Osteocyte (in vitro differentiated cells): ENCODE measurements around the gene CRYL1. TPM values are rescaled to one million over a fixed set of nuclear protein-coding genes. Genes with fewer than 3 reads are reported as not detected.

Source experiments
- DNase-seq: peaks from one replicate; pipeline ENCODE4 v3.0.0; 2021; ENCODE audit warnings: mixed read lengths; ENCODE audit not compliant: unreplicated experiment; ENCODE audit errors: extremely low spot score
- H3K27ac Mint-ChIP-seq: one replicate; pipeline ENCODE4 v1.8.0; 2021; ENCODE audit warnings: mild to moderate bottlenecking, mixed read lengths; ENCODE audit not compliant: unreplicated experiment
- H3K27me3 Mint-ChIP-seq: one replicate; pipeline ENCODE4 v1.8.0; 2021; ENCODE audit warnings: mixed read lengths; ENCODE audit not compliant: unreplicated experiment
- H3K36me3 Mint-ChIP-seq: one replicate; pipeline ENCODE4 v1.8.0; 2021; ENCODE audit warnings: mixed read lengths; ENCODE audit not compliant: unreplicated experiment
- H3K4me1 Mint-ChIP-seq: one replicate; pipeline ENCODE4 v1.8.0; 2021; ENCODE audit warnings: mixed read lengths; ENCODE audit not compliant: unreplicated experiment
- H3K4me3 Mint-ChIP-seq: one replicate; pipeline ENCODE4 v1.8.0; 2021; ENCODE audit warnings: mild to moderate bottlenecking, moderate library complexity, mixed read lengths; ENCODE audit not compliant: unreplicated experiment
- H3K9me3 Mint-ChIP-seq: one replicate; pipeline ENCODE4 v1.8.0; 2021; ENCODE audit warnings: mixed read lengths; ENCODE audit not compliant: unreplicated experiment
- total RNA-seq: library from RNA; stranded (reverse); gene quantifications from 2 replicates; pipeline ENCODE4 v1.2.1, GENCODE V29; 2021
- TF ChIP-seq, protein P1 (sequence below): fragments of 200-600 bp; sonication (generic); IDR thresholded peaks from 2 replicates; pipeline ENCODE4 v1.5.0; 2021; ENCODE audit warnings: antibody characterized with exemption, mild to moderate bottlenecking, moderate library complexity

CRYL1 gene
- total RNA-seq, 1 donor from 2014 or later, result 22.5 TPM

- H3K36me3 Mint-ChIP-seq, result no peaks in the 10 kb centered on the region
- H3K27ac Mint-ChIP-seq, result no peak overlapping the region
- H3K4me1 Mint-ChIP-seq, result no peaks in the 10 kb centered on the region
- DNase-seq, result no peak
- peaks cover 2% of the 10 kb centered on the region for H3K27me3 Mint-ChIP-seq
- no peak overlapping the region for H3K4me3 Mint-ChIP-seq
- TF ChIP-seq, protein P1, sequence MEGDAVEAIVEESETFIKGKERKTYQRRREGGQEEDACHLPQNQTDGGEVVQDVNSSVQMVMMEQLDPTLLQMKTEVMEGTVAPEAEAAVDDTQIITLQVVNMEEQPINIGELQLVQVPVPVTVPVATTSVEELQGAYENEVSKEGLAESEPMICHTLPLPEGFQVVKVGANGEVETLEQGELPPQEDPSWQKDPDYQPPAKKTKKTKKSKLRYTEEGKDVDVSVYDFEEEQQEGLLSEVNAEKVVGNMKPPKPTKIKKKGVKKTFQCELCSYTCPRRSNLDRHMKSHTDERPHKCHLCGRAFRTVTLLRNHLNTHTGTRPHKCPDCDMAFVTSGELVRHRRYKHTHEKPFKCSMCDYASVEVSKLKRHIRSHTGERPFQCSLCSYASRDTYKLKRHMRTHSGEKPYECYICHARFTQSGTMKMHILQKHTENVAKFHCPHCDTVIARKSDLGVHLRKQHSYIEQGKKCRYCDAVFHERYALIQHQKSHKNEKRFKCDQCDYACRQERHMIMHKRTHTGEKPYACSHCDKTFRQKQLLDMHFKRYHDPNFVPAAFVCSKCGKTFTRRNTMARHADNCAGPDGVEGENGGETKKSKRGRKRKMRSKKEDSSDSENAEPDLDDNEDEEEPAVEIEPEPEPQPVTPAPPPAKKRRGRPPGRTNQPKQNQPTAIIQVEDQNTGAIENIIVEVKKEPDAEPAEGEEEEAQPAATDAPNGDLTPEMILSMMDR, result no peak
- H3K9me3 Mint-ChIP-seq, result no peaks in the 10 kb centered on the region
These were observed 131.2 kb downstream of the CRYL1 start for GRCh38 chr13:20394506-20394905.

GRCh38 chr13:20394169-20394501, 131.5 kb downstream of the CRYL1 start:
- no peak for DNase-seq
- Mint-ChIP-seq H3K36me3 (no peaks in the 10 kb centered on the region), H3K4me1 (no peaks in the 10 kb centered on the region), H3K27me3 (peaks cover under 1% of the 10 kb centered on the region), H3K9me3 (no peaks in the 10 kb centered on the region), H3K4me3 (no peak overlapping the region), H3K27ac (no peak overlapping the region)
- TF ChIP-seq, protein P1, result no peak

DNA sequence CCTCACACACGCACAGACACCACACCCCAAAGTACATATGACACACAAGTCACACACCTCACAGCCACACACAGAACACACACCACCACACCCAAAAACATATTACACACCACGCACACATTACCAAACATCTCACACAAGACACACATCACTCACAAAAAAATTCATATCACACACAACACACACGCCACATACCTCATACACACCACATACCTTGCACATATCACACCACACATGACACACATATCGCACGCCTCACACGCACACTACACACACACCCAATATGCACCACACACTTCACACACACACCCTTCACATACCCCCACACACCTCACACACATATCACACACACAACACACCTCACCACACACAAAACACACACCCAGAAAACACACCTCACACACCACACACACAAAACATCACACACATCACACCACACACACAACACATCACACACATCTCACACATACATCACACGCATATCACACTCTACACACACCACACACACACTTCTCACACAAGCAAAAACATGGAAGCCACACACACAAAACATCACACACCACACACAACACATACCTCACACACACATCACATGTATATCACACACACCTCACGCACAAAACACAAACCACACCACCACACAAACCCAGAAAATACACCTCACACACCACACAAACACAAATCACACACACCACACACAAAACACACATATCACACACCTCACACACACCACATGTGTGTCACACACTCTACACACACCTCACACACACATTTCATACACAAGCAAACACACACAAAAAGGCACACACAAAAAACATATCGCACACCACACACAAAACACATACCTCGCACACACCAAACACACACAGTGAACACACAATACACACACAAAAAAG, 132.1 kb downstream of the CRYL1 start:
- H3K36me3 Mint-ChIP-seq, result no peaks in the 10 kb centered on the region
- no peaks in the 10 kb centered on the region for H3K27me3 Mint-ChIP-seq
- TF ChIP-seq, protein P1, result no peak
- H3K27ac Mint-ChIP-seq, result no peak overlapping the region
- no peak overlapping the region for H3K4me3 Mint-ChIP-seq
- no peaks in the 10 kb centered on the region for H3K9me3 Mint-ChIP-seq
- no peaks in the 10 kb centered on the region for H3K4me1 Mint-ChIP-seq
- no peak for DNase-seq

- H3K36me3 Mint-ChIP-seq, result no peaks in the 10 kb centered on the region
- no peaks in the 10 kb centered on the region for H3K9me3 Mint-ChIP-seq
- no peak overlapping the region for H3K27ac Mint-ChIP-seq
- no peak overlapping the region for H3K4me3 Mint-ChIP-seq
- no peaks in the 10 kb centered on the region for H3K4me1 Mint-ChIP-seq
- H3K27me3 Mint-ChIP-seq, result no peaks in the 10 kb centered on the region
- DNase-seq, result no peak
- TF ChIP-seq, protein P1, result no peak
These were observed 133.1 kb downstream of the CRYL1 start for GRCh38 chr13:20392530-20392929.

- no peak overlapping the region for H3K27ac Mint-ChIP-seq
- DNase-seq, result peak; percentile 84
- H3K4me3 Mint-ChIP-seq, result no peak overlapping the region
- no peaks in the 10 kb centered on the region for H3K4me1 Mint-ChIP-seq
- H3K27me3 Mint-ChIP-seq, result peaks cover 3% of the 10 kb centered on the region
- no peaks in the 10 kb centered on the region for H3K9me3 Mint-ChIP-seq
- H3K36me3 Mint-ChIP-seq, result no peaks in the 10 kb centered on the region
- TF ChIP-seq, protein P1, result no peak
These were observed 133.8 kb downstream of the CRYL1 start for GRCh38 chr13:20391597-20392452.
